AG04450 (cell line): ENCODE data around the gene TTC38. TPM values are rescaled to one million over a fixed set of nuclear protein-coding genes. Genes with fewer than 3 reads are reported as not detected.

Experiments
- CTCF ChIA-PET: fragments of 300-600, 350-600 bp; formaldehyde crosslinking; extraction: SDS; loops from one replicate; lab custom pipeline; 2022; ENCODE audit warnings: antibody characterized with exemption, inconsistent platforms; lab: Charles Lee
- POLR2A ChIA-PET: fragments of 350-600 bp; formaldehyde crosslinking; extraction: SDS; loops from one replicate; lab custom pipeline; 2021; ENCODE audit warnings: antibody characterized with exemption, inconsistent platforms; lab: Yijun Ruan, JAX
- DNase-seq: peaks from one replicate; pipeline ENCODE4 v3.0.0-alpha.2; 2011; ENCODE audit warnings: low read depth, low spot score
- H3K27ac ChIP-seq: one replicate; pipeline ENCODE4 v1.5.1; 2012; ENCODE audit warnings: low read depth, low read length, control low read depth
- H3K27me3 ChIP-seq: one replicate; pipeline ENCODE4 v1.6.0; 2012; ENCODE audit warnings: low read length; ENCODE audit not compliant: control insufficient read depth, insufficient read depth
- H3K4me3 ChIP-seq: 2 replicates; pipeline ENCODE4 v1.5.1; 2011; ENCODE audit warnings: mild to moderate bottlenecking, low read depth, low read length, control low read depth
- H3K9me3 ChIP-seq: 2 replicates; pipeline ENCODE4 v1.5.1; 2012; ENCODE audit warnings: low read length; ENCODE audit not compliant: control insufficient read depth, insufficient read depth
- polyA plus RNA-seq: library from polyadenylated mRNA; depleted of rRNA; stranded (reverse); fragments of >200 nt; gene quantifications from 2 replicates; pipeline ENCODE4 v1.2.3, GENCODE V29; 2011
- TF ChIP-seq, protein P1 (sequence below): IDR thresholded peaks from 2 replicates; pipeline ENCODE4 v1.5.1; 2011; ENCODE audit warnings: low read depth, low read length, control low read depth, inconsistent platforms

TTC38 gene
- polyA plus RNA-seq, 1 experiment: 23.7 TPM

DNA sequence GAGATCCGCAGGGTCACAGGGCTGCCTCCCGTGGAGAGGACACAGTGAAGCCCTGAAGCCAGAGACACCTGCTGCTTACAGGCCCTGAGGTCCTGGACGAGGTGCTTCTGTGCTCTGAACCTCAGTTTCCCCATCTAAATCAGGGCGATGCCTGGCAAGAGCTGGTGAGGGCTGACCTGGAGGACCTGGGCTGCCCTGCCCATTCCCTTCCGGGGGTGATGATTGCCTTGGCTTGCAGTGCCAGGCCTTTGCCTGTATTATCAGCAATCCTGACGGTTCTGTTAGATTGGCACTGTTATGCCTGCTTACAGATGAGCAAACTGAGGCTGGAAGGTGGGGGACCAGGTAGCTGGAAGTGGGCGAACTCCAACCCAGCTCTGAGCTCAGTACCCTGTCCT is 21.0 kb downstream of the TTC38 start:
- DNase-seq: no peak
- no peaks in the 10 kb centered on the region for H3K27me3 ChIP-seq
- no peak overlapping the region for H3K27ac ChIP-seq
- CTCF ChIA-PET: no interaction called here
- no peak overlapping the region for H3K4me3 ChIP-seq
- peaks cover 10% of the 10 kb centered on the region for H3K9me3 ChIP-seq
- POLR2A ChIA-PET: no interaction called here
- TF ChIP-seq, protein P1, sequence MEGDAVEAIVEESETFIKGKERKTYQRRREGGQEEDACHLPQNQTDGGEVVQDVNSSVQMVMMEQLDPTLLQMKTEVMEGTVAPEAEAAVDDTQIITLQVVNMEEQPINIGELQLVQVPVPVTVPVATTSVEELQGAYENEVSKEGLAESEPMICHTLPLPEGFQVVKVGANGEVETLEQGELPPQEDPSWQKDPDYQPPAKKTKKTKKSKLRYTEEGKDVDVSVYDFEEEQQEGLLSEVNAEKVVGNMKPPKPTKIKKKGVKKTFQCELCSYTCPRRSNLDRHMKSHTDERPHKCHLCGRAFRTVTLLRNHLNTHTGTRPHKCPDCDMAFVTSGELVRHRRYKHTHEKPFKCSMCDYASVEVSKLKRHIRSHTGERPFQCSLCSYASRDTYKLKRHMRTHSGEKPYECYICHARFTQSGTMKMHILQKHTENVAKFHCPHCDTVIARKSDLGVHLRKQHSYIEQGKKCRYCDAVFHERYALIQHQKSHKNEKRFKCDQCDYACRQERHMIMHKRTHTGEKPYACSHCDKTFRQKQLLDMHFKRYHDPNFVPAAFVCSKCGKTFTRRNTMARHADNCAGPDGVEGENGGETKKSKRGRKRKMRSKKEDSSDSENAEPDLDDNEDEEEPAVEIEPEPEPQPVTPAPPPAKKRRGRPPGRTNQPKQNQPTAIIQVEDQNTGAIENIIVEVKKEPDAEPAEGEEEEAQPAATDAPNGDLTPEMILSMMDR: no peak

DNA sequence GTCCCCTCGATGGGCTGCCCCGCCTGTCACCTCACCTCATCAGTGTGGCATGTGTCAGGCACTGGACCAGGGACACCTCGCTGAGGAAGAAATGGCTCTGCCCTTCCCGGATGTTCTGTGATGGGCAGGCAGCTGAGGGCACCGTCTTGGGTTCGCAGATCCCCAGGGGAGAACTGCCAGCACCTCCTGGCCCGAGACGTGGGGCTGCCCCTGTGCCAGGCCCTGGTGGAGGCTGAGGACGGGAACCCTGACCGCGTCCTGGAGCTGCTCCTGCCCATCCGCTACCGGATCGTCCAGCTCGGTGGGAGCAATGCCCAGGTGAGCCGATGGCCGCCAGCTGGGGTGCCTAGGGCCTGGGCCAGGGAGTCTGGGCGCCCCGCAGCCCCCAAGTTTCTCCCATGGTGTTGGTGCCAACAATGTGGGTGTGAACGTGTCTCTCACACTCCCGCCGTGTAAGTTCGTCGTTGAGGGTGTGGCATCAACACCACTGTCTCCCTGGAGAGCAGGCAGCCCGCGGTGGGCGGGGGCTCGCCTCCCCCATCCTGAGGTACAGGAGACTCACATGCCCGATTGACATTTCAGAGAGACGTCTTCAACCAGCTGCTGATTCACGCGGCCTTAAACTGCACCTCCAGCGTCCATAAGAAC is 21.6 kb downstream of the TTC38 start:
- peaks cover 10% of the 10 kb centered on the region for H3K9me3 ChIP-seq
- H3K4me3 ChIP-seq: no peak overlapping the region
- no peaks in the 10 kb centered on the region for H3K27me3 ChIP-seq
- H3K27ac ChIP-seq: no peak overlapping the region
- TF ChIP-seq, protein P1: no peak
- POLR2A ChIA-PET: no interaction called here
- CTCF ChIA-PET: no interaction called here
- no peak for DNase-seq

DNA sequence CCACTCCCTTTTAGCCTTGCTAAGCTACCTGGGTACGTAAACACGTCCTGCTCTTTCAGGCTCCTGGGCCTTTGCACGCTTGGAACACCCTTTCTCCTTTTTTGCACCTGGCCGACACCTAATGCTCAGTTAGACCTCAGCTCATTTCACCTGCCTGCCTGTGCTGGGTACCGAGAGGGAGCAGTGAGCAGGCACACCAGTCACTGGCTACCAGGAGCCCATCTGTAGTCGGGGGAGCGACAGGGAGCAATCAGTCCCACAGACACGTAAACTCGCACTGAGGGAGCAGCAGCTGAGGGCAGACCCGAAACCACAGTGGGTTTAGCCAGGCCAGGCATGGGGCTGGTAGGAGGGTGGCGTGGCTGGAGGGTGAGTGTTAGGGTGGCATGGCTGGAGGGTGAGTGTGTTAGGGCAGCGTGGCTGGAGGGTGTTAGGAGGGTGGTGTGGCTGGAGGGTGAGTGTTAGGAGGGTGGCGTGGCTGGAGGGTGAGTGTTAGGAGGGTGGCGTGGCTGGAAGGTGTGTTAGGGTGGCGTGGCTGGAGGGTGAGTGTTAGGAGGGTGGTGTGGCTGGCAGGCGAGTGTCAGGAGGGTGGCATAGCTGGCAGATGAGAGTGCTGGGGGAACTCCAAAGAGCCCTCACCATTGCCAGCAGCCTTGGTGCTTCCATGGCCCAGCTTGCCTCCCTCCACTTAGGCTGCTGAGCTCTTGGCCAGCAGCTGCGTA is 22.5 kb downstream of the TTC38 start:
- no peak for DNase-seq
- H3K27me3 ChIP-seq: no peaks in the 10 kb centered on the region
- ChIA-PET CTCF (interaction anchor here (0.5 kb wide), 1 partner anchor 45 kb away, joined by 3 read pairs; the partner anchor contains the start of gene TRMU), POLR2A (no interaction called here)
- H3K27ac ChIP-seq: no peak overlapping the region
- TF ChIP-seq, protein P1: no peak
- H3K9me3 ChIP-seq: peaks cover 10% of the 10 kb centered on the region
- no peak overlapping the region for H3K4me3 ChIP-seq

DNA sequence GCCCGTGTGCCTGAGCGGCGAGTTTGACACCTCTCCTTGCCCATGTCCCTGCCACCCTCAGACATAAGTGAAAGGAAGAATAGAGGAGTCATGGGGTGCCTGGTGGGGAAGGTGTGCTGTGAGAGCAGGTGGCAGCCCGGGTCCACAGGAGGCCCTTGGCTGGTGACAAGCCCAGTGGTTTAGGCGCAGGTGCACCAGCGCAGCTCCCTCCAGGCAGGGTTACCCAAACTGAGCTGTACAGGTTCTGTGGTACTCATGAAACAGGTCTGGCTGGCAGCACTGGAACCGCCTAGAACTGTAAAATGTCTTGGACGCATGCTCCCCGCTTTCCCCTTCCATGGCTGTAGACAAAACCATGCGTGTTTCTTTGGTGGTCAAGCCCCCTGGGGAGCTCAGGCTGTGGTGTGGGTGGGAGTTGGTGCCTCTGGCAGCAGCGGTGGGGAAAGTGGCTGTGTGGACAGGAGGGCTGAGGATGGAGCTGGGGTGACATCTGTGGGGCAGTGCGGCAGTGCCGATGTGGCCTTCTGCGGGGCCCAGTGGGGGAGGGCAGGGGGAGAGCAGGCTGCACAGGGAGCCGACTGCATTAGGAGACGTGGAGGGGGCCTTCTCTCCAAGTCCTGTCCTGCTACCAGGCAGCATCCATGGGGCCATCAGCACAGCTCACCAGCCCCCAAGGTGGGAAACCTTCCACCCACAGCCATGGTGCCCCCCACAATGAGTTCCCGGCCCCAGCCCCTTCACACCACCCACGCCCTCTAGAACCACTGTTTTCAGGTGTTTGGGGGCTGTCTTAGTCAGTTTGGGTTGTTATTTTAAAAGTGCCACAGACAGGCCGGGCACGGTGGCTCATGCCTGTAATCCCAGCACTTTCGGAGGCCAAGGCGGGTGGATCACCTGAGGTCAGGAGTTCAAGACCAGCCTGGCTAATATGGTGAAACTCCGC is 23.3 kb downstream of the TTC38 start:
- Histone ChIP-seq H3K27me3 (no peaks in the 10 kb centered on the region), H3K9me3 (peaks cover 10% of the 10 kb centered on the region), H3K27ac (no peak overlapping the region), H3K4me3 (no peak overlapping the region)
- ChIA-PET POLR2A (no interaction called here), CTCF (no interaction called here)
- DNase-seq: no peak
- TF ChIP-seq, protein P1: no peak
